Psoas muscle (tissue), 8 donors: ENCODE results near the gene PTPRB. TPM values are rescaled to one million over a fixed set of nuclear protein-coding genes. Genes with fewer than 3 reads are reported as not detected.

ENCODE experiments used
- ATAC-seq, 4 donors: fragments of 200-7000 bp; cut with Tn5 transposase; one replicate each; pipeline ENCODE4 v1.9.1; 2020; ENCODE audit warnings: moderate library complexity in 3 of 4, mild to moderate bottlenecking in 2 of 4
- DNase-seq, 2 donors: peaks; one replicate each; pipeline ENCODE4 v3.0.0-alpha.2; 2020
- H3K27ac ChIP-seq: fragments of 200-600 bp; one replicate; pipeline ENCODE4 v1.8.0; 2022
- H3K27me3 ChIP-seq, 3 donors: fragments of 200-600 bp in 1 of 3; one replicate each; pipeline versions ENCODE4 v1.6.1 to v1.8.0; 2013 to 2022; ENCODE audit warnings: low read length in 2 of 3, mild to moderate bottlenecking in 2 of 3, moderate library complexity in 1 of 3; ENCODE audit not compliant: insufficient read depth in 3 of 3
- H3K36me3 ChIP-seq, 2 donors: fragments of 200-600 bp in 1 of 2; one replicate each; pipeline versions ENCODE4 v1.6.1 to v1.8.0; 2013 to 2022; ENCODE audit warnings: low read depth in 1 of 2, mild to moderate bottlenecking in 1 of 2, moderate library complexity in 1 of 2; ENCODE audit not compliant: insufficient read depth in 1 of 2
- H3K4me1 ChIP-seq: fragments of 200-600 bp; one replicate; pipeline ENCODE4 v1.8.0; 2022
- H3K4me3 ChIP-seq: fragments of 200-600 bp; one replicate; pipeline ENCODE4 v1.8.0; 2022; ENCODE audit warnings: mild to moderate bottlenecking
- H3K9me3 ChIP-seq: fragments of 200-600 bp; one replicate; pipeline ENCODE4 v1.8.0; 2022
- CTCF ChIP-seq: fragments of 200-600 bp; IDR thresholded peaks from one replicate; pipeline ENCODE4 v1.8.0; 2022; ENCODE audit warnings: antibody characterized with exemption
- WGBS, 3 donors: extraction: QIAGEN DNeasy Blood & Tissue Kit; methylation state at CpG; one replicate each; pipeline versions ENCODE4 v1.1.6 to v1.1.7; 2013; 5-methylcytosine and 5-hydroxymethylcytosine counted together
- intact Hi-C, 2 donors: fragments of 100-400 bp; cut with DNase I; formaldehyde crosslinking; loops; one replicate each; pipeline versions ENCODE4 v1.11.0 to v1.14.2; 2022
- polyA plus RNA-seq, 3 donors: library from polyadenylated mRNA; stranded (reverse); fragments of 200-250 nt; gene quantifications; one replicate each; pipeline ENCODE4 v1.2.3, GENCODE V29; 2013
- total RNA-seq, 4 donors: library from RNA; stranded (reverse); fragmentation: NEBNext Ultra II Directional in 2 of 4; extraction: Animal tissue kit (Norgen Biotek cat#: 25700) in 2 of 4; gene quantifications; one replicate each; pipeline versions ENCODE4 v1.2.1 to v1.2.4, GENCODE V29; 2021 to 2023
- donor health status: healthy with polysubstance abuse.
- donor health status: DM: no; HTN: no; CAD: no; lungs with moderate emphysema.
- donor health status: Bipolar disorder and iron deficiency.
- donor health status: healthy.
- donor health status: DM: yes; HTN: yes; CAD: no.
- donor health status: DM: no; HTN: no; CAD: no.
- donor health status: DM: no; HTN: no; CAD: no.
- donor health status: DM: yes; HTN: yes; CAD: no.

Gene PTPRB
- total and polyA plus RNA-seq, 7 donors: 6.5 to 32.1 (median 10.9) TPM

GRCh38 chr12:70659077-70659606, 21.9 kb upstream of the PTPRB start:
- Histone ChIP-seq H3K9me3 (no peaks in the 10 kb centered on the region), H3K4me3 (no peak overlapping the region), H3K27me3 (no peaks in the 10 kb centered on the region), H3K4me1 (no peaks in the 10 kb centered on the region), H3K27ac (no peak overlapping the region), H3K36me3 (no peaks in the 10 kb centered on the region)
- 95% methylated on average over 6 of the region's 6 CpGs for WGBS, 3 donors
- DNase-seq (no peak), ATAC-seq (no peak)
- intact Hi-C loops: no loop called here
- no peak for TF ChIP-seq CTCF

GRCh38 chr12:70657616-70658286, 20.5 kb upstream of the PTPRB start:
- no peaks in the 10 kb centered on the region for H3K9me3 ChIP-seq
- H3K4me1 ChIP-seq: no peaks in the 10 kb centered on the region
- intact Hi-C loops: no loop called here
- no peaks in the 10 kb centered on the region for H3K36me3 ChIP-seq
- no peak for DNase-seq
- WGBS, 3 donors: 61 to 68% (median 67%) methylated on average over 4 of the region's 4 CpGs
- H3K27ac ChIP-seq: no peak overlapping the region
- no peak for ATAC-seq
- no peaks in the 10 kb centered on the region for H3K27me3 ChIP-seq
- H3K4me3 ChIP-seq: no peak overlapping the region
- no peak for TF ChIP-seq CTCF

GRCh38 chr12:70652451-70652850, 15.2 kb upstream of the PTPRB start:
- no peak for ATAC-seq
- intact Hi-C loops: no loop called here
- no peaks in the 10 kb centered on the region for H3K4me1 ChIP-seq
- no peak overlapping the region for H3K4me3 ChIP-seq
- no peaks in the 10 kb centered on the region for H3K36me3 ChIP-seq
- H3K27ac ChIP-seq: no peak overlapping the region
- no peak for DNase-seq
- H3K27me3 ChIP-seq: no peaks in the 10 kb centered on the region
- TF ChIP-seq CTCF: no peak
- H3K9me3 ChIP-seq: no peaks in the 10 kb centered on the region
- WGBS, 3 donors: 65 to 87% (median 87%) methylated on average over 1 of the region's 1 CpG

GRCh38 chr12:70648831-70649230, 11.6 kb upstream of the PTPRB start:
- Histone ChIP-seq H3K27ac (no peak overlapping the region), H3K9me3 (no peaks in the 10 kb centered on the region), H3K4me3 (no peak overlapping the region), H3K27me3 (peaks cover 0 to 1% (median 0%) of the 10 kb centered on the region in 3 donors), H3K36me3 (no peaks in the 10 kb centered on the region), H3K4me1 (no peaks in the 10 kb centered on the region)
- no peak for TF ChIP-seq CTCF
- no peak for ATAC-seq
- intact Hi-C loops: no loop called here
- DNase-seq: no peak
- WGBS, 3 donors: 14 to 26% (median 22%) methylated on average over 2 of the region's 2 CpGs

GRCh38 chr12:70648191-70648590, 11.0 kb upstream of the PTPRB start:
- DNase-seq: no peak

More at GRCh38 chr12:70648191-70648590, 11.0 kb upstream of the PTPRB start:
- ATAC-seq: no peak
- no peak for TF ChIP-seq CTCF
- intact Hi-C loops: no loop called here
- Histone ChIP-seq H3K27ac (no peak overlapping the region), H3K4me1 (no peaks in the 10 kb centered on the region), H3K27me3 (peaks cover 0 to 1% (median 0%) of the 10 kb centered on the region in 3 donors), H3K36me3 (no peaks in the 10 kb centered on the region), H3K9me3 (no peaks in the 10 kb centered on the region), H3K4me3 (no peak overlapping the region)
- WGBS, 3 donors: 88 to 95% (median 90%) methylated on average over 2 of the region's 2 CpGs
